HCT116 (cell line): ENCODE results near the gene CIBAR2. TPM values are rescaled to one million over a fixed set of nuclear protein-coding genes. Genes with fewer than 3 reads are reported as not detected.

Experiments
- ATAC-seq: fragments of 200-7000 bp; cut with Tn5 transposase; 2 replicates; pipeline ENCODE4 v1.9.1; 2020; ENCODE audit warnings: mild to moderate bottlenecking, moderate library complexity
- BruUV-seq: library from RNA; stranded (reverse); fragments of 400-500 nt; replicated peaks from 2 replicates; lab custom pipeline; 2021; lab: Mats Ljungman, UMichigan
- CTCF ChIA-PET: fragments of 300-600 bp; sonication (Branson Sonifier 250); formaldehyde crosslinking; loops from one replicate; lab custom pipeline; 2021; ENCODE audit warnings: antibody characterized with exemption; lab: Charles Lee
- POLR2A ChIA-PET: fragments of 300-600, 350-600 bp; sonication (Branson Sonifier 250); formaldehyde crosslinking; loops from one replicate; lab custom pipeline; 2021; ENCODE audit warnings: antibody characterized with exemption; lab: Charles Lee
- RAD21 ChIA-PET, 2 experiments: fragments of 300-600 bp; sonication (Branson Sonifier 250); formaldehyde crosslinking; loops; one replicate each; lab custom pipeline; 2023; ENCODE audit warnings: low total read pairs in 2 of 2; ENCODE audit not compliant: uncharacterized antibody in 2 of 2, unreplicated experiment in 2 of 2, low non-redundant PET in 1 of 2; lab: Charles Lee
- DNase-seq: peaks from one replicate; pipeline ENCODE4 v3.0.0-alpha.2; 2010; ENCODE audit warnings: low read depth, low spot score
- H2AFZ ChIP-seq: fragments of 200-600 bp; shearing (Covaris generic), sonication (generic); 2 replicates; pipeline ENCODE4 v1.6.1; 2017; ENCODE audit warnings: low read depth, mixed run types, mixed read lengths, antibody characterized with exemption, low read length; ENCODE audit not compliant: poor library complexity, severe bottlenecking
- H3K27ac ChIP-seq: 2 replicates; pipeline ENCODE4 v1.5.1; 2012; ENCODE audit warnings: low read depth, low read length
- H3K27me3 ChIP-seq: fragments of 200-600 bp; sonication (generic); 2 replicates; pipeline ENCODE4 v1.6.1; 2016; ENCODE audit warnings: mixed run types, low read length, mixed read lengths; ENCODE audit not compliant: insufficient read depth
- H3K36me3 ChIP-seq, 2 experiments: fragments of 200-500 bp in 1 of 2; fragments of 200-600 bp in 1 of 2; sonication (Bioruptor generic) in 1 of 2; sonication (generic) in 1 of 2; 2 replicates each; pipeline versions ENCODE4 v1.5.1 to v1.6.1; 2014 to 2016; ENCODE audit warnings: low read length in 2 of 2, inconsistent platforms in 1 of 2, mixed read lengths in 1 of 2, mixed run types in 1 of 2; ENCODE audit not compliant: insufficient read depth in 2 of 2, control insufficient read depth in 1 of 2
- H3K4me1 ChIP-seq, 2 experiments: fragments of 200-600 bp in 1 of 2; sonication (generic) in 1 of 2; 2 replicates each; pipeline versions ENCODE4 v1.5.1 to v1.6.1; 2012 to 2017; ENCODE audit warnings: low read length in 2 of 2, inconsistent platforms in 1 of 2, mild to moderate bottlenecking in 1 of 2, mixed read lengths in 1 of 2, mixed run types in 1 of 2, moderate library complexity in 1 of 2; ENCODE audit not compliant: insufficient read depth in 2 of 2, control insufficient read depth in 1 of 2
- H3K4me2 ChIP-seq: fragments of 200-600 bp; sonication (generic); 2 replicates; pipeline ENCODE4 v1.6.1; 2017; ENCODE audit warnings: mixed run types, low read length, mixed read lengths
- H3K4me3 ChIP-seq, 2 experiments: fragments of 200-600 bp in 1 of 2; sonication (generic) in 1 of 2; replicated peaks in 1 of 2; 2 replicates each; pipeline ENCODE4 v1.5.1; 2011 to 2016; ENCODE audit warnings: low read length in 2 of 2, control low read depth in 1 of 2, low read depth in 1 of 2, mild to moderate bottlenecking in 1 of 2, mixed read lengths in 1 of 2, mixed run types in 1 of 2
- H3K79me2 ChIP-seq: fragments of 200-600 bp; sonication (generic); 2 replicates; pipeline ENCODE4 v1.6.1; 2017; ENCODE audit warnings: mild to moderate bottlenecking, mixed run types, low read length, moderate library complexity, mixed read lengths; ENCODE audit not compliant: insufficient read depth
- H3K9ac ChIP-seq: fragments of 200-600 bp; sonication (generic); 2 replicates; pipeline ENCODE4 v1.6.1; 2016; ENCODE audit warnings: low read length, mixed read lengths
- H3K9me2 ChIP-seq: fragments of 200-600 bp; sonication (generic), shearing (Covaris generic); 2 replicates; pipeline ENCODE4 v1.6.1; 2017; ENCODE audit warnings: mixed run types, mild to moderate bottlenecking, moderate library complexity; ENCODE audit not compliant: insufficient read depth
- H3K9me3 ChIP-seq, 2 experiments: fragments of 200-500 bp in 1 of 2; fragments of 200-600 bp in 1 of 2; sonication (Bioruptor generic) in 1 of 2; sonication (generic) in 1 of 2; 2 replicates each; pipeline ENCODE4 v1.6.1; 2014 to 2017; ENCODE audit warnings: low read length in 2 of 2, mixed read lengths in 2 of 2, inconsistent platforms in 1 of 2, low read depth in 1 of 2, mild to moderate bottlenecking in 1 of 2, mixed run types in 1 of 2, moderate library complexity in 1 of 2; ENCODE audit not compliant: control insufficient read depth in 1 of 2, insufficient read depth in 1 of 2
- H4K20me1 ChIP-seq: fragments of 200-600 bp; sonication (generic), shearing (Covaris generic); 2 replicates; pipeline ENCODE4 v1.6.1; 2017; ENCODE audit warnings: mixed run types, mild to moderate bottlenecking, moderate library complexity; ENCODE audit not compliant: insufficient read depth
- CBX3 ChIP-seq: IDR thresholded peaks from 2 replicates; pipeline ENCODE4 v1.6.1; 2012; ENCODE audit warnings: low read depth
- CEBPB ChIP-seq: IDR thresholded peaks from 2 replicates; pipeline ENCODE4 v1.6.1; 2012; ENCODE audit warnings: low read depth
- EZH2 ChIP-seq: fragments of 200-600 bp; sonication (generic); IDR thresholded peaks from 2 replicates; pipeline ENCODE4 v1.6.1; 2017; ENCODE audit warnings: antibody characterized with exemption, mixed run types
- EZH2phosphoT487 ChIP-seq: fragments of 200-600 bp; IDR thresholded peaks from 2 replicates; pipeline ENCODE4 v1.6.1; 2018; ENCODE audit warnings: antibody characterized with exemption, borderline replicate concordance
- JUND ChIP-seq: IDR thresholded peaks from 2 replicates; pipeline ENCODE4 v1.6.1; 2012
- POLR2A ChIP-seq: IDR thresholded peaks from 2 replicates; pipeline ENCODE4 v1.7.0; 2011; ENCODE audit warnings: borderline replicate concordance; ENCODE audit not compliant: insufficient read depth, insufficient read length; ENCODE audit errors: extremely low read depth
- RAD21 ChIP-seq: IDR thresholded peaks from 2 replicates; pipeline ENCODE4 v1.6.1; 2012; ENCODE audit warnings: low read depth, mild to moderate bottlenecking
- YY1 ChIP-seq: IDR thresholded peaks from 2 replicates; pipeline ENCODE4 v1.6.1; 2011; ENCODE audit warnings: low read length, low read depth, moderate library complexity, mild to moderate bottlenecking; ENCODE audit not compliant: insufficient replicate concordance; ENCODE audit errors: extremely low read depth
- ZNF274 ChIP-seq: fragments of 200-500 bp; sonication (Bioruptor generic); IDR thresholded peaks from 2 replicates; pipeline ENCODE4 v1.6.1; 2014; ENCODE audit warnings: mild to moderate bottlenecking, low read depth, low read length, inconsistent platforms
- intact Hi-C: fragments of 100-400 bp; cut with micrococcal nuclease; formaldehyde crosslinking; loops from 2 replicates; pipeline ENCODE4 v1.10.0; 2022
- total RNA-seq: library from RNA; stranded (reverse); gene quantifications from one replicate; pipeline ENCODE4 v1.2.1, GENCODE V29; 2021; ENCODE audit not compliant: unreplicated experiment
- TF ChIP-seq, protein P1 (sequence below): IDR thresholded peaks from 2 replicates; pipeline ENCODE4 v1.6.1; 2012; ENCODE audit warnings: low read depth

The CIBAR2 gene
- total RNA-seq, 1 experiment from 2014 or later = 0.27 TPM

DNA sequence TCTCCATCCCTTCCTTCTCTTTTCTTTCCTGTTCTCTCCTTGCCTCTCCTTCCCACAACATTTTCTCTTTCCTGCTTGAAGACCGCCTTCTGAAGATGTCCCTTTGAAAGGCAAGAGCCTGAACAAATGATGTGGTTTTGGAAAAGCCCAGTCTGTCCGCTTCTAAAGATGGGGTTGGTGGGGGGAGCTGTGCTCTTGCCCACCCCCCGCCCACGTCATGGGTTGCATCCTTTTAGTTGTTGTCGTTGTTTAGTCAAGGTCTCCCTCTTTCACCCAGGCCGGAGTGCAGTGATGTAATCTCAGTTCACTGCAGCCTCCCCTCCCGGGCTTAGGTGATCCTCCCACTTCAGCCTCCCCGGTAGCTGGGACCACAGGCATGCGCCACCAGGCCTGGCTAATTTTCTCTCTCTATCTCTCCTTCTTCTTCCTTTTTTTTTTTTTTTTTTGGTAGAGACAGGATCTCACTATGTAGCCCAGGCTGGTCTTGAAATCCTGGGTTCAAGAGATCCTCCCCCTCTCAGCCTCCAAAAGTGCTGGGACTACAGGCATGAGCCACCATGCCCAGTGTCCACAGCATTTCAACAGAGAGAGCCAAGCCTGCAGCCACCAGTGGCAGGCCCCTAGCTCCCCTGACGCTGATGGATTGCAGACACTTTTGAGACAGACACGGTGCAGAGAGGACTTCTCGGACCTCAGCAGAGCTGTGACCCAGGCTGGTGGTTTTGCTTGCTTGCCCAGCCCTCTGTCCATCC lies 26.0 kb upstream of the CIBAR2 start:
- no peaks in the 10 kb centered on the region for H3K9me2 ChIP-seq
- no peaks in the 10 kb centered on the region for H4K20me1 ChIP-seq
- ChIA-PET POLR2A (no interaction called here), RAD21 (no interaction called here), CTCF (no interaction called here)
- ATAC-seq = no peak
- no peaks in the 10 kb centered on the region for H3K36me3 ChIP-seq
- no peaks in the 10 kb centered on the region for H3K4me1 ChIP-seq
- no peak overlapping the region for H3K4me2 ChIP-seq
- H3K9me3 ChIP-seq = no peaks in the 10 kb centered on the region
- no peak overlapping the region for H3K9ac ChIP-seq
- no TSS peak for BruUV-seq
- intact Hi-C loops = no loop called here
- no peak overlapping the region for H3K27ac ChIP-seq
- no peaks in the 10 kb centered on the region for H3K27me3 ChIP-seq
- H3K4me3 ChIP-seq = no peak overlapping the region
- TF ChIP-seq JUND (no peak), EZH2 (no peak), ZNF274 (no peak), EZH2phosphoT487 (no peak), CEBPB (no peak), YY1 (no peak), CBX3 (no peak), POLR2A (no peak), RAD21 (no peak)
- TF ChIP-seq, protein P1, sequence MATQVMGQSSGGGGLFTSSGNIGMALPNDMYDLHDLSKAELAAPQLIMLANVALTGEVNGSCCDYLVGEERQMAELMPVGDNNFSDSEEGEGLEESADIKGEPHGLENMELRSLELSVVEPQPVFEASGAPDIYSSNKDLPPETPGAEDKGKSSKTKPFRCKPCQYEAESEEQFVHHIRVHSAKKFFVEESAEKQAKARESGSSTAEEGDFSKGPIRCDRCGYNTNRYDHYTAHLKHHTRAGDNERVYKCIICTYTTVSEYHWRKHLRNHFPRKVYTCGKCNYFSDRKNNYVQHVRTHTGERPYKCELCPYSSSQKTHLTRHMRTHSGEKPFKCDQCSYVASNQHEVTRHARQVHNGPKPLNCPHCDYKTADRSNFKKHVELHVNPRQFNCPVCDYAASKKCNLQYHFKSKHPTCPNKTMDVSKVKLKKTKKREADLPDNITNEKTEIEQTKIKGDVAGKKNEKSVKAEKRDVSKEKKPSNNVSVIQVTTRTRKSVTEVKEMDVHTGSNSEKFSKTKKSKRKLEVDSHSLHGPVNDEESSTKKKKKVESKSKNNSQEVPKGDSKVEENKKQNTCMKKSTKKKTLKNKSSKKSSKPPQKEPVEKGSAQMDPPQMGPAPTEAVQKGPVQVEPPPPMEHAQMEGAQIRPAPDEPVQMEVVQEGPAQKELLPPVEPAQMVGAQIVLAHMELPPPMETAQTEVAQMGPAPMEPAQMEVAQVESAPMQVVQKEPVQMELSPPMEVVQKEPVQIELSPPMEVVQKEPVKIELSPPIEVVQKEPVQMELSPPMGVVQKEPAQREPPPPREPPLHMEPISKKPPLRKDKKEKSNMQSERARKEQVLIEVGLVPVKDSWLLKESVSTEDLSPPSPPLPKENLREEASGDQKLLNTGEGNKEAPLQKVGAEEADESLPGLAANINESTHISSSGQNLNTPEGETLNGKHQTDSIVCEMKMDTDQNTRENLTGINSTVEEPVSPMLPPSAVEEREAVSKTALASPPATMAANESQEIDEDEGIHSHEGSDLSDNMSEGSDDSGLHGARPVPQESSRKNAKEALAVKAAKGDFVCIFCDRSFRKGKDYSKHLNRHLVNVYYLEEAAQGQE = no peak
- no peak overlapping the region for H2AFZ ChIP-seq
- DNase-seq = no peak
- no peaks in the 10 kb centered on the region for H3K79me2 ChIP-seq
